GM23338 (cell line): Measurements from ENCODE around the gene PILRB. TPM values are rescaled to one million over a fixed set of nuclear protein-coding genes. Genes with fewer than 3 reads are reported as not detected.

Experiments
- ATAC-seq: fragments of 200-7000 bp; cut with Tn5 transposase; 3 replicates; pipeline ENCODE4 v1.9.1; 2020
- DNase-seq: peaks from one replicate; pipeline ENCODE4 v3.0.0-alpha.2; 2015; ENCODE audit warnings: low spot score
- H2AFZ ChIP-seq: fragments of 200-600 bp; sonication (generic); 2 replicates; pipeline ENCODE4 v1.8.0; 2016; ENCODE audit warnings: antibody characterized with exemption, mild to moderate bottlenecking, moderate library complexity
- H3F3A ChIP-seq: fragments of 200-600 bp; sonication (generic); replicated peaks from 2 replicates; pipeline ENCODE4 v1.8.0; 2017; ENCODE audit warnings: antibody characterized with exemption, mixed run types, low read depth
- H3K27ac ChIP-seq: fragments of 200-600 bp; sonication (generic); 2 replicates; pipeline ENCODE4 v1.6.1; 2016; ENCODE audit warnings: low read depth
- H3K27me3 ChIP-seq: fragments of 200-600 bp; sonication (generic); 2 replicates; pipeline ENCODE4 v1.8.0; 2016; ENCODE audit warnings: mild to moderate bottlenecking, mixed run types, moderate library complexity; ENCODE audit not compliant: insufficient read depth
- H3K36me3 ChIP-seq: fragments of 200-600 bp; sonication (generic); 2 replicates; pipeline ENCODE4 v1.8.0; 2016; ENCODE audit warnings: mild to moderate bottlenecking; ENCODE audit not compliant: insufficient read depth
- H3K4me1 ChIP-seq: fragments of 200-600 bp; sonication (generic); 2 replicates; pipeline ENCODE4 v1.8.0; 2016; ENCODE audit warnings: mild to moderate bottlenecking, moderate library complexity; ENCODE audit not compliant: insufficient read depth
- H3K4me2 ChIP-seq: fragments of 200-600 bp; sonication (generic); 2 replicates; pipeline ENCODE4 v1.7.1; 2017; ENCODE audit warnings: mixed run types
- H3K4me3 ChIP-seq: fragments of 200-600 bp; sonication (generic); 2 replicates; pipeline ENCODE4 v1.6.1; 2016; ENCODE audit warnings: mixed run types
- H3K79me2 ChIP-seq: fragments of 200-600 bp; sonication (generic); replicated peaks from 2 replicates; pipeline ENCODE4 v1.8.0; 2017; ENCODE audit warnings: mild to moderate bottlenecking; ENCODE audit not compliant: insufficient read depth
- H3K9me2 ChIP-seq: fragments of 200-600 bp; sonication (generic); 2 replicates; pipeline ENCODE4 v1.8.0; 2017; ENCODE audit not compliant: insufficient read depth
- H4K20me1 ChIP-seq: fragments of 200-600 bp; sonication (generic); replicated peaks from 2 replicates; pipeline ENCODE4 v1.8.0; 2017; ENCODE audit warnings: mild to moderate bottlenecking; ENCODE audit not compliant: insufficient read depth
- H3K27ac Mint-ChIP-seq: 2 replicates; pipeline ENCODE4 v1.8.0; 2020; ENCODE audit warnings: inconsistent platforms, mild to moderate bottlenecking, moderate library complexity, mixed read lengths
- H3K27me3 Mint-ChIP-seq: 3 replicates; pipeline ENCODE4 v1.8.0; 2022; ENCODE audit warnings: low read depth, mild to moderate bottlenecking, moderate library complexity, mixed read lengths, inconsistent platforms; ENCODE audit not compliant: insufficient read depth, poor library complexity
- H3K36me3 Mint-ChIP-seq: 3 replicates; pipeline ENCODE4 v1.8.0; 2021; ENCODE audit warnings: low read depth, mild to moderate bottlenecking, inconsistent platforms, moderate library complexity, mixed read lengths
- H3K4me1 Mint-ChIP-seq: 3 replicates; pipeline ENCODE4 v1.8.0; 2020; ENCODE audit warnings: mild to moderate bottlenecking, inconsistent platforms, mixed read lengths
- H3K4me3 Mint-ChIP-seq: 3 replicates; pipeline ENCODE4 v1.8.0; 2021; ENCODE audit warnings: moderate library complexity, mild to moderate bottlenecking, inconsistent platforms, mixed read lengths
- H3K9me3 Mint-ChIP-seq: 3 replicates; pipeline ENCODE4 v1.8.0; 2020; ENCODE audit warnings: moderate library complexity, mild to moderate bottlenecking, inconsistent platforms, mixed read lengths
- CREB1 ChIP-seq: fragments of 250-450 bp; sonication (Bioruptor Pico); IDR thresholded peaks from 2 replicates; pipeline ENCODE4 v1.5.0; 2020; ENCODE audit warnings: low read depth, mild to moderate bottlenecking, moderate library complexity
- CTCF ChIP-seq, 2 experiments: fragments of 200-600 bp in 1 of 2; sonication (generic) in 1 of 2; conservative IDR thresholded peaks; 2 replicates each; pipeline versions ENCODE4 v1.5.1 to v1.6.1; 2016 to 2017; ENCODE audit warnings: antibody characterized with exemption in 2 of 2, low read depth in 2 of 2, mild to moderate bottlenecking in 2 of 2, moderate library complexity in 1 of 2
- EZH2 ChIP-seq: fragments of 200-600 bp; sonication (generic); IDR thresholded peaks from one replicate; pipeline ENCODE4 v1.8.0; 2017; ENCODE audit warnings: antibody characterized with exemption, mild to moderate bottlenecking, low read depth; ENCODE audit not compliant: unreplicated experiment
- EZH2phosphoT487 ChIP-seq: fragments of 200-600 bp; sonication (generic); IDR thresholded peaks from one replicate; pipeline ENCODE4 v1.8.1; 2018; ENCODE audit warnings: antibody characterized with exemption; ENCODE audit not compliant: unreplicated experiment
- JUNB ChIP-seq: IDR thresholded peaks from one replicate; pipeline ENCODE4 v1.6.1; 2016; ENCODE audit warnings: antibody characterized with exemption; ENCODE audit not compliant: unreplicated experiment
- NANOG ChIP-seq: IDR thresholded peaks from 2 replicates; pipeline ENCODE4 v1.6.1; 2016; ENCODE audit warnings: antibody characterized with exemption, borderline replicate concordance
- POLR2AphosphoS5 ChIP-seq: IDR thresholded peaks from 2 replicates; pipeline ENCODE4 v1.6.1; 2016; ENCODE audit warnings: antibody characterized with exemption, low read depth
- STAT1 ChIP-seq: IDR thresholded peaks from one replicate; pipeline ENCODE4 v1.6.1; 2016; ENCODE audit warnings: antibody characterized with exemption; ENCODE audit not compliant: unreplicated experiment
- ZNF114 ChIP-seq: fragments of 250-450 bp; sonication (Bioruptor Pico); IDR thresholded peaks from 2 replicates; pipeline ENCODE4 v1.5.0; 2020; ENCODE audit warnings: mild to moderate bottlenecking, moderate library complexity
- ZNF331 ChIP-seq: fragments of 250-450 bp; sonication (Bioruptor Pico); IDR thresholded peaks from 2 replicates; pipeline ENCODE4 v1.5.0; 2020; ENCODE audit warnings: low read depth, mild to moderate bottlenecking, moderate library complexity
- ZNF462 ChIP-seq: fragments of 250-450 bp; sonication (Bioruptor Pico); IDR thresholded peaks from 2 replicates; pipeline ENCODE4 v1.5.0; 2020; ENCODE audit warnings: mild to moderate bottlenecking, moderate library complexity
- polyA plus RNA-seq: library from polyadenylated mRNA; unstranded; fragments of >200 nt; fragmentation: Nextera tagmentation; extraction: Ambion mirVana; gene quantifications from 2 replicates; pipeline ENCODE4 v1.2.1, GENCODE V29; 2016
- total RNA-seq: library from RNA; depleted of rRNA; stranded (reverse); fragments of >200 nt; shearing (Covaris generic); gene quantifications from 2 replicates; pipeline ENCODE4 v1.2.3, GENCODE V29; 2014
- TF ChIP-seq, protein P1 (sequence below): IDR thresholded peaks from 2 replicates; pipeline ENCODE4 v1.6.1; 2016; ENCODE audit warnings: antibody characterized with exemption
- TF ChIP-seq, protein P2 (sequence below): IDR thresholded peaks from one replicate; pipeline ENCODE4 v1.6.1; 2018; ENCODE audit warnings: antibody characterized with exemption; ENCODE audit not compliant: unreplicated experiment

The PILRB gene
- total and polyA plus RNA-seq, 2 experiments from 2014 or later: 25.3 to 43.0 TPM

- Mint-ChIP-seq H3K27ac (no peak overlapping the region), H3K4me3 (no peak overlapping the region), H3K4me1 (peaks cover under 1% of the 10 kb centered on the region; the same call in 2 of the 3 replicates), H3K27me3 (peaks cover 11% of the 10 kb centered on the region), H3K9me3 (no peaks in the 10 kb centered on the region), H3K36me3 (peaks cover 71% of the 10 kb centered on the region)
- Histone ChIP-seq H3K4me3 (no peak overlapping the region), H3K9me2 (no peaks in the 10 kb centered on the region), H3K4me2 (no peak overlapping the region), H3F3A (no peaks in the 10 kb centered on the region), H2AFZ (no peak overlapping the region), H4K20me1 (peaks cover 28% of the 10 kb centered on the region), H3K36me3 (peaks cover 42% of the 10 kb centered on the region), H3K4me1 (no peaks in the 10 kb centered on the region), H3K27me3 (no peaks in the 10 kb centered on the region), H3K27ac (no peak overlapping the region), H3K79me2 (peaks cover 5% of the 10 kb centered on the region; the same call in 1 of the 2 replicates)
- no peak for ATAC-seq
- TF ChIP-seq ZNF114: no peak
- no peak for TF ChIP-seq EZH2
- no peak for TF ChIP-seq POLR2AphosphoS5
- TF ChIP-seq CTCF (conservative IDR thresholded peaks at IDR 0.05; ENCODE audit: low read depth in 2 of 2): no peak
- TF ChIP-seq, protein P1, sequence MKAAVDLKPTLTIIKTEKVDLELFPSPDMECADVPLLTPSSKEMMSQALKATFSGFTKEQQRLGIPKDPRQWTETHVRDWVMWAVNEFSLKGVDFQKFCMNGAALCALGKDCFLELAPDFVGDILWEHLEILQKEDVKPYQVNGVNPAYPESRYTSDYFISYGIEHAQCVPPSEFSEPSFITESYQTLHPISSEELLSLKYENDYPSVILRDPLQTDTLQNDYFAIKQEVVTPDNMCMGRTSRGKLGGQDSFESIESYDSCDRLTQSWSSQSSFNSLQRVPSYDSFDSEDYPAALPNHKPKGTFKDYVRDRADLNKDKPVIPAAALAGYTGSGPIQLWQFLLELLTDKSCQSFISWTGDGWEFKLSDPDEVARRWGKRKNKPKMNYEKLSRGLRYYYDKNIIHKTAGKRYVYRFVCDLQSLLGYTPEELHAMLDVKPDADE: no peak
- no peak for TF ChIP-seq ZNF462 (CRISPR knock-in tag)
- no peak for TF ChIP-seq CREB1
- no peak for TF ChIP-seq NANOG
- TF ChIP-seq, protein P2, sequence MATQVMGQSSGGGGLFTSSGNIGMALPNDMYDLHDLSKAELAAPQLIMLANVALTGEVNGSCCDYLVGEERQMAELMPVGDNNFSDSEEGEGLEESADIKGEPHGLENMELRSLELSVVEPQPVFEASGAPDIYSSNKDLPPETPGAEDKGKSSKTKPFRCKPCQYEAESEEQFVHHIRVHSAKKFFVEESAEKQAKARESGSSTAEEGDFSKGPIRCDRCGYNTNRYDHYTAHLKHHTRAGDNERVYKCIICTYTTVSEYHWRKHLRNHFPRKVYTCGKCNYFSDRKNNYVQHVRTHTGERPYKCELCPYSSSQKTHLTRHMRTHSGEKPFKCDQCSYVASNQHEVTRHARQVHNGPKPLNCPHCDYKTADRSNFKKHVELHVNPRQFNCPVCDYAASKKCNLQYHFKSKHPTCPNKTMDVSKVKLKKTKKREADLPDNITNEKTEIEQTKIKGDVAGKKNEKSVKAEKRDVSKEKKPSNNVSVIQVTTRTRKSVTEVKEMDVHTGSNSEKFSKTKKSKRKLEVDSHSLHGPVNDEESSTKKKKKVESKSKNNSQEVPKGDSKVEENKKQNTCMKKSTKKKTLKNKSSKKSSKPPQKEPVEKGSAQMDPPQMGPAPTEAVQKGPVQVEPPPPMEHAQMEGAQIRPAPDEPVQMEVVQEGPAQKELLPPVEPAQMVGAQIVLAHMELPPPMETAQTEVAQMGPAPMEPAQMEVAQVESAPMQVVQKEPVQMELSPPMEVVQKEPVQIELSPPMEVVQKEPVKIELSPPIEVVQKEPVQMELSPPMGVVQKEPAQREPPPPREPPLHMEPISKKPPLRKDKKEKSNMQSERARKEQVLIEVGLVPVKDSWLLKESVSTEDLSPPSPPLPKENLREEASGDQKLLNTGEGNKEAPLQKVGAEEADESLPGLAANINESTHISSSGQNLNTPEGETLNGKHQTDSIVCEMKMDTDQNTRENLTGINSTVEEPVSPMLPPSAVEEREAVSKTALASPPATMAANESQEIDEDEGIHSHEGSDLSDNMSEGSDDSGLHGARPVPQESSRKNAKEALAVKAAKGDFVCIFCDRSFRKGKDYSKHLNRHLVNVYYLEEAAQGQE: no peak
- TF ChIP-seq JUNB: no peak
- TF ChIP-seq STAT1: no peak
- TF ChIP-seq EZH2phosphoT487: no peak
- TF ChIP-seq ZNF331: no peak
- DNase-seq: no peak
Observed at GRCh38 chr7:100349757-100350156, 8.2 kb upstream of the PILRB start.
